SH-SY5Y (cell line): ENCODE results near the gene POLE3.

ENCODE experiments used
- GATA2 ChIP-seq: IDR thresholded peaks from 2 replicates; pipeline ENCODE4 v1.6.1; 2011; ENCODE audit warnings: mild to moderate bottlenecking, low read depth, low read length
- GATA3 ChIP-seq: IDR thresholded peaks from 2 replicates; pipeline ENCODE4 v1.6.1; 2011; ENCODE audit warnings: low read depth, mild to moderate bottlenecking, low read length, moderate library complexity

DNA sequence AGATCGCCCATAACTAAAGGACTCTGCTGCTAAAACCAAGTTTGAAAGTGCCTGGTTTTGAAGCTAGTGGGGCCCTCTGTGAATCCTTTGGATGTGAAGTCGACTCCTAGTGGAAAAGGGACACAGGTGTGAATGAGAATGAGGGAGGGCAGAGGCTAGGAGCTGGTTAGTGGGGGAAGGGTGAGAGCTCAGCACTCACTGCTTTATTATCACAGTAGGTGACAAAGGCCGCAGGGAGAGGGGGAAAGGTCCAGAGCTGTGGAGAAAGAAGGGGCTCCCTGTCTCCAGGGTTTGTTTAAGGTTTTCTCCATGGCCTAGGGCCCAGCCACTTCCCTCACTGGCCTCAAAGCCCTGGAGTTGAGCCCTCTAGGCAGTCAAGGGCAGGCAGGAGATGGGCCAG, 37.2 kb downstream of the POLE3 start:
- TF ChIP-seq GATA2: no peak
- TF ChIP-seq GATA3: no peak
